Occipital lobe (tissue), 2 donors: ENCODE measurements around the gene HOGA1. TPM values are rescaled to one million over a fixed set of nuclear protein-coding genes. Genes with fewer than 3 reads are reported as not detected.

Source experiments
- DNase-seq: peaks from one replicate; lab custom pipeline; 2025; lab: John Stamatoyannopoulos, UW
- total RNA-seq: library from RNA; depleted of rRNA; stranded (reverse); fragments of >200 nt; gene quantifications from one replicate; pipeline ENCODE4 v1.2.3, GENCODE V29; 2014

The HOGA1 gene
- total RNA-seq, 1 donor from 2014 or later: 0.62 TPM

DNA sequence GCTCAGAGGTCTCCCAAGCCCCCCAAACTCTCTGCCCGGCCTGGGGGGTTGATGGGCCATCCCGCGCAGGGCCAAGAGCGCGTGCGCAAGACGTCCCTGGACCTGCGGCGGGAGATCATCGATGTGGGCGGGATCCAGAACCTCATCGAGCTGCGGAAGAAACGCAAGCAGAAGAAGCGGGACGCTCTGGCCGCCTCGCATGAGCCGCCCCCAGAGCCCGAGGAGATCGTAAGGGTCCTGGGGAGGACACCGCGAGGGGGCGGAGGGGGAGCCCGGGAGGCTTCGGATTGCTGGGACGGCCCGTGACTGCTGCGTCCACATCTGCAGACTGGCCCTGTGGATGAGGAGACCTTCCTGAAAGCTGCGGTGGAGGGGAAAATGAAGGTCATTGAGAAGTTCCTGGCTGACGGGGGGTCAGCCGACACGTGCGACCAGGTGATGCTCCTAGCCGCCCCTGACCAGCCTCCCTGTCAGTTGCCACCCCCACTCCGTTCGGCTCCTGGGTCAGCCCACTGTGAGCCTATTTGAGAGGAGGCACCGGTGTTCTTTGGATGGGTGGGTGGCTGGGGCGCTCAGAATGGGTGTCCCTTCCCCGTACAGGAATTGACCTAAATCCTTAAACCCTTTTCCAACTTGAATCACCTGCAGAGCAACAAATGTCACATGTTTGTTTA, 5.9 kb upstream of the HOGA1 start:
- no peak for DNase-seq

DNA sequence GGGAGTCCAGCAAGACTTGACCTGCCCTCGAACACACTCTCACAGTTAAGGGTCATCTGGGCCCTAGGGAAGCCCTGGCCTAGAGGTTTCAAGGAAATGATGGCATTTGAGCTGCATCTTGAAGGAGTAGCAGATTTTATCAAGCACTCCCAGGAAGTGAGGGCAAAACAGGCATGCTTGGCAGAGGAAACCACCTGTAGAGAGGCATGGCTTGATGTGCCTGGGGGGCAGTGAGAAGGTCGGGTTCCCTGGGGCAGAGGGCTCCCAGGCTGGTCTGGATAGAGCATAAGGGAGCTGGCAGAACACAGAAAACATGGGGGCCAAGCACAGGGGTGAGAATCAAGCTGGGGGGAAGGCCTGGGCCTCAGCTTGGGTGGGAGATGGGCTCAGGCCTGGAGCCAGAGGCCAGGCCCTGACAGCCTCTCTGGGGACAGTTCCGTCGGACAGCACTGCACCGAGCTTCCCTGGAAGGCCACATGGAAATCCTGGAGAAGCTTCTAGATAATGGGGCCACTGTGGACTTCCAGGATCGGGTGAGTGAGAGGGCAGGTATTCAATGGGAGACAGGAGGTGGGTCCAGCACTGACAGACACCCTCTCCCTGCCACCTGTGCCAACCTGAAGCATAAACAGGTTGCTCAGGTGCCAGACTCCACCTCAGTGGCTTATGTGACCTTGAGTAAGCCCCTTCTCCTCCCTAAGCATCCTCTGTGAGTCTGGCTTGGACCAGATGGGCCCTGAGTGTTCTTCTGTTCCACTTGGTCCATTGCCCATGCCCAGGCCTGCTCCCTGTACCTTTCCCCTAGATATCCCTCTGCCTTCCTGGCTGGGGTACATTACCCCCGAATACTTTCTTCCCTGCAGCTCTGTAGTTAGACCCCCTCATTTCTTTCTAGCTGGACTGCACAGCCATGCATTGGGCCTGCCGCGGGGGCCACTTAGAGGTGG, 3.5 kb upstream of the HOGA1 start:
- no peak for DNase-seq

DNA sequence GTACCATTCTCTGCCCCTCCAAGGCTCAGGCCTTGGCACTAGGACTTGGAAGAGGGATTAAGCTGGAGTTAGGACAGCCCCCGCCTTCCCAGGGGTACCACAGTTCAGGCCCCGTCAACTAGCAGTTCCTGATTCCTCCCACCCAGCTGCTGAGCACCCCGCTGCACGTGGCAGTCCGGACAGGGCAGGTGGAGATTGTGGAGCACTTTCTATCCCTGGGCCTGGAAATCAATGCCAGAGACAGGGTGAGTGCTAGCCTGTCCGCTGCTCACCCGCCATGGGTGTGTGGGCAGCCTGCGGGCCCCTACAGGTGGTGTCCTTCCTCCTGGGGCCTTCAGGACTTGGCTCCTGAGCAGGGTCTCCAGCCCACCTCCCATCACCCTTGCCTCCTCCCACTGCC, 2.0 kb upstream of the HOGA1 start:
- no peak for DNase-seq

DNA sequence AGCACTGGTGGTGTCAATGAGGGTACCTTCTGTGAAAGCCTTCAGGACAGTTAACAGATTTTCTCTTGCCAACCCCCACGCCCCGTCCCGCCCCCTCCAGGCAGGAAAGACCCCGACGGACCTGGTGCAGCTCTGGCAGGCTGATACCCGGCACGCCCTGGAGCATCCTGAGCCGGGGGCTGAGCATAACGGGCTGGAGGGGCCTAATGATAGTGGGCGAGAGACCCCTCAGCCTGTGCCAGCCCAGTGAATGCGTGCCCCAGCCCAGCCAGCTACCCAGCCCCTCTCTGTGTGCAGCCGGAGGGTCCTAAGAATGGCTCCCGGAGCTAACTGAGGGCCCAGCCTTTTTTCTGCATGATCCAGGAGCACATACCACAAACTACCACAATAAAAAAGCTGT, 713 bp upstream of the HOGA1 start:
- DNase-seq: no peak

DNA sequence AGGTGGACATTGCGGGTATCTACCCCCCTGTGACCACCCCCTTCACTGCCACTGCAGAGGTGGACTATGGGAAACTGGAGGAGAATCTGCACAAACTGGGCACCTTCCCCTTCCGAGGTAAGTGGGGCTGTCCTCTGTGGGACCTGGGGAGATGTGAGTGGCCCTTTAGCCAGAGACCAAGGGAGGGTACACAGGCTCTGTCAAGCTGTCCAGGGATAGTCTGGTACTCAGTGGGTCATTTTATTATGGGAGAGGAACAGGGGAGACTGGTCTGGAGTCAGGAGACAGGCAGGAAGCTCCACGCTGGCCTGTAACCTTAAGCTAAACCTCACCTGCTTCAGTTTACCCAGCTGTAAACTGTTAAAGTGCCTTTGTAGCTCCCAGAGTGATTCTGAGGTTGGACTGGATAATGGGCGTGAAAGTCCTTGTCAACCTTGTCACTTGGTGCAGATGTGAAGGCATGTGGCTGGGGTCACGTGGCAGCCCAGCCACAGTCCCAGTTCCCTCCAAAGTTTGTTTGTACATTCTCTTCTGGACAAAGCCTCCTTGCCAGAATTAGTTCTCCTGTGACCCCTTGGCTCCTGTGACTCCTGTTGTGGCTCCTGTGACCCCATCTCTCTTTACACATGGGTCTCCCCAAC, 729 bp downstream of the HOGA1 start:
- no peak for DNase-seq

DNA sequence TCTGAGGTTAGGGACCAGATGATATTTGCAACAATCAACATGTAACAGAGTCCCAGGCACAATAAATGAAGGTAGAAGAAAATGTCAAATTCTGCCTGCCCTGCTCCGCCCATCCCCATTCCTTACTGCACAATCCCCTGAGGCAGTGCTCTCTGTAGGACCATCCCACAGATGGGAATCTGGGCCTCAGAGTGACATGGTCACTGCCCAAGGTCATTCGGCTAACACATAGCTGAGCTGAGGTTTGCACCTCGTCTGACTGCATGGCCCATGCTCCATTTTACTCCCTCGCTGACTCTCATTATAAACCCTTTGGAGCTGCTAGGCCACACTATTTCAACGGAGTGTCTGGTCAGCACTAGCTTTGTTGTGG, 1.2 kb downstream of the HOGA1 start:
- no peak for DNase-seq

DNA sequence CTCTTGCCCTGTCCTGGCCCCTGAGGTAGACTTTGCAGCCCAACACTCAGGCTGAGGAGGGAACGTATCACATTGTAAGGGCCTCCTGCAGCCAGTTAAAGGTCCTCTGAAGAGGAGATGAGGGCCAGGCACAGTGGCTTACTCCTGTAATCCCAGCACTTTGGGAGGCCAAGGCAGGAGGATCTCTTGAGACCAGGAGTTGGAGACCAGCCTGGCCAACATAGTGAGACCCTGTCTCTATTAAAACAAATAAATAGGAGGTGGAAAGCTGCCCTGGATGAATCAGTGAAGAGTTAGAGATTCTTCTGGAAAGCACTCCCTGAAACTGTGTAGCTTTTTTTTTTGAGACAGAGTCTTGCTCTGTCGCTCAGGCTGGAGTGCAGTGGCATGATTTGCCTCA, 3.0 kb downstream of the HOGA1 start:
- no peak for DNase-seq

DNA sequence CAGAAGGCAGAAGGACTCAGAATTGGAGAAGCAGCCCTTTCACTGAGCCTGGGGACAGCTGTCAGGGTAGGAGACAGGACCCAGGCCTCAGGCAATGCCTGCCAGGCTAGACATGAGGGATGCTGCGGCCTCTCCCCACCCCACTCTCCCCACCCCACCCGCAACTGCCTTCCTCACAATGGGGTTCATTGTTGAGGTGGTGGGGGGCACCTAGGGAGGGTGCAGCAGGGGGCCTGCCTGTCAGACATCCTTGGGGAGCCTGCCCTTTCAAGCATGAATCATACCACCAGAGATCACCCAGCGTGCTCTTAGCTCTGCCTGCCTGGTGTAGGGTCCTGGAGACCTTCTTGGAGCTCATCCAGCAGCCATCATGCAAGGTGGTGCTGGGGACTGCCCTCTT, 5.3 kb downstream of the HOGA1 start, which contains the start of gene C10orf62:
C10orf62 (plus strand) TSS at position 243 of the 400 bp plus-strand sequence. CDS start 177 bp downstream, outside the sequence.
- DNase-seq: no peak

DNA sequence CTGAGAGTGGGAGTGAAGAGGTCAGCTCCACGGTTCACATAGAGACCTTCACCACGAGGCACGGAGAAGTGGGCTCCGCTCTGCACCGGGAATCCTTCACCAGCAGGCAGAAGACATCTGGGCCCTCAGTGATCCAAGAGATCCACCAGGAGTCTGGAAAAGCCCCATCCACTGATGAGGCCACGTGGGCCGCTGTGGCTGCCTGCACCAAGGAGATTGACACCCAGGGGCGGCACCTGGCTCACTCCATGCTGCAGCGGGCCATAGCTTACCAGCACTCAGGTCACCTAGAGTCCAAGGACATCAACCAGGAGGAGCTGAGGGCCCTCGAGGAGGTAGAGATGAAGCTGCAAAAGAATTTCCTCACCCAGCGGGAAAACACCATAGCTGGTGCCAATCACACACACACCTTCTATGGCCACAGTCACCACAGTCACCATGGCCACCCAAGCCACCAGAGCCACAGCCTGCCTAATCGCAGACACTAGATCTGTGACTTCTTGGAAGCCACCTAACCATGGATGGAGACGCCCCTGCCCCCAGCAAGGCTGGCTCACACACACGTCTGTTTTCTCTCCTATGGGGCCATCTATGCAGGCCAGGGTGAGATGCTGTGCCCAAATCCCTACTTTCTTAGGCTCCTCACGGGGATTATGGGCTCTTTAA, 6.0 kb downstream of the HOGA1 start:
- no peak for DNase-seq

DNA sequence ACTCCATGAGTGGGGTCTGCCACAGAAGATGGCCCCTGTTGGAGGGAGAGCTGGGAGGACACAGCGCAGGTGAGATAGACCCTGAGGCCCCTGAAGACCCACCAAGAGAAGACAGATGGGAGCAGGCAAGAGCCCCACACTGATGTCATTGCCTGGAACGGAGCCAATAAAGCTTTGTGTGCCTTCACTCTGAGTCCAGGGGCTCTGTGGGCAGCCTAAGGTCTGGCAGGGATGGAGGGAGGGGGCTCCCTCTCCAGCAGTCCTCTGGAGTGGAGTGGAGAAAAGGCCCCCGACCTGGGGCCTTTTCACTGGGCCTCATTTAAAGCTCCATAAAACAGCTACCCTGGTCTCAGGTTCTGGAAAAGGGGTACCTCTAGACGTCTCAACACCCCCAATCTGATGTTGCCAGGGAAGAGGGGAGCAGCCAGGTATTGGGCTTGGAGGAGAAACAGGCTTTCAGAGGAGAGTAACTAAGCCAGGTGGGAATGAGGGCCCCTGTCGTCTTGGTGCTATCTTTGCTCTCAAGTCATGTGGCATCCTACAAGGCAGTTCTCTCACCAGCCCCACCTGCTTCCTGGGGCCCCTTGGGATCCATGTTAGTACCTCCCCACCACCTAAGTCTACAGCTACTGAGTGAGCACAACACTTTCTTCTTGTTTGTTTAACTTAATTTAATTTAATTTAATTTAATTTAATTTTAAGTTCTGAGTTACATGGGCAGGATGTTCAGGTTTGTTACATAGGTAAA, 6.7 kb downstream of the HOGA1 start:
- DNase-seq: no peak

DNA sequence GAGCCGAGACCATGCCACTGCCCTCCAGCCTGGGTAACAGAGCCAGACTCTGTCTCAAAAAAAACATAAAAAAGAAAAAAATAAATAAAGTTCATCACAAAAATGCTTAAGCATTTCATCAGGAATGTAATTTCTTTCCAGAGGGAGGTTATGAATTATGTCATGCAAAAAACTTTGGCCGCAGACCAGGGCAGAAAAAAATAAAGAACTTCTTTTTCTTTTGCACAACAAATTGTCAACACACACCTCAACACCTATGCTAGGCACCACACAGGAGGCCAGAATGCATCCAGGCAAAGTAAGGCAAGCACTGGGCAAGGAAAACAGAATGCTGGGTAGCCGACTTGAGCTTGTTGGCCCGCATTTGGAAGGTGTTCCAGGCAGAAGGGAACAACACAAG, 9.2 kb downstream of the HOGA1 start:
- DNase-seq: no peak

DNA sequence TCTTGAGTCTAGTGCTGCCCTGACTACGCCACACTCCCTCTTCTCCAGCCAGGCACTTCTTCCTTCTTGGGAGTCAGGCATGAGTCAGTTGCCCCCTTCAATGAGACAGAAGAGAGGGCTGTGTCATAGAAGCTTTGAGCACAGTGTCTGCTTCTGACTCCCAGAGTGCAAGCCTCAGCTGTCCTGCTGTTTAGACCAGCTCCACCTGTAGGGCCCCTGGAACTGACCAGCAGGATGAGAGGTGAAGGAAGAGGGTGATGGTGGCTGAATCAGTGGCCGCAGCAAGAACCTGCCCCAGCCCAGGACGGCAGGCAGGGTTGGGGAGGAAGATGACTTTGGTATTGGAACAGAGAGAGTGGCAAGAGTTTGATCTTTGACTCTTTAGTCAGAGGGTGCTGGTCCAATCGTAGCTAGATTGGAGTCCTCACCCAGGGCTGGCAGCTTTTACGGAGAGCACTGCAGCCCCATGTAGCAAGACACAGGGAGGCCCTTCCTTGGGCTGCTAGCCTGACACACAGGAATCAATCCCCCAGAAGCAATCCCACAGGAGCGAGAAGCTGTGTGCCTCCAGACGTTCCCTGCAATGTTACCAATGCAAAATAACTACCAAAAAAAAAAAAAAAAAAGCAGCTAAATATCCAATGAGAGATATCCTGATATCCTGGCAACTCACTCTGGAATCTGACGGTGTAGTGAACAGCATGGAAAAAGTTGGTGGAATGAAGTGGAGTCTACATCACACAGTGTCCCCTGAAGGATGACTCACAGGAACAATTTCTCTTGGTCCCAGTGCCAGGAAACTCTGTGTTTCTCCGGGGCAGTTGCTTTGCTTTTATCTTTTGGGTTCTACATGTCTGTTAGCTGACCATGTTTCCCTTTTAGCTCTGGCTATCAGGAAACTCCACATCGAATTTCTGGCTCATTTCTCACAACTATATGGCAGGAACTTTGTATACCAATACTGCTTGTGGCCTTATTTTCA, 12.2 kb downstream of the HOGA1 start:
- peak; percentile 31 for DNase-seq

DNA sequence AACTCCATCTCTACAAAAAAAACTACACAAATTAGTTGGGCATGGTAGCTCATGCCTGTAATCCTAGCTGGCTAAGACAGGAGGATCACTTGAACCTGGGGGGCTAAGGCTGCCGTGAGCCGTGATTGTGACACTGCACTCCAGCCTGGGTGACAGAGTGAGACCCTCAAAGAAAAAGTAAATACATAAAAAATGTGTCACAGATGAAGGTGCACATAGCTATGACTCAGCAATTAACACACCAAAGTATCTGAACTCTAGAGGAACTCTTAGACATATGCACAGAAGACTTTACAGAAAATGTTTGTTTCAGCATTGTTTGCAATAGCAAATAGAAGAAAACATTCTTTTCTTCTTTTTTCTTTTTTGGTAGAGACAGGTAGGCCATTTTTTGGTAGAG, 13.6 kb downstream of the HOGA1 start:
- no peak for DNase-seq

DNA sequence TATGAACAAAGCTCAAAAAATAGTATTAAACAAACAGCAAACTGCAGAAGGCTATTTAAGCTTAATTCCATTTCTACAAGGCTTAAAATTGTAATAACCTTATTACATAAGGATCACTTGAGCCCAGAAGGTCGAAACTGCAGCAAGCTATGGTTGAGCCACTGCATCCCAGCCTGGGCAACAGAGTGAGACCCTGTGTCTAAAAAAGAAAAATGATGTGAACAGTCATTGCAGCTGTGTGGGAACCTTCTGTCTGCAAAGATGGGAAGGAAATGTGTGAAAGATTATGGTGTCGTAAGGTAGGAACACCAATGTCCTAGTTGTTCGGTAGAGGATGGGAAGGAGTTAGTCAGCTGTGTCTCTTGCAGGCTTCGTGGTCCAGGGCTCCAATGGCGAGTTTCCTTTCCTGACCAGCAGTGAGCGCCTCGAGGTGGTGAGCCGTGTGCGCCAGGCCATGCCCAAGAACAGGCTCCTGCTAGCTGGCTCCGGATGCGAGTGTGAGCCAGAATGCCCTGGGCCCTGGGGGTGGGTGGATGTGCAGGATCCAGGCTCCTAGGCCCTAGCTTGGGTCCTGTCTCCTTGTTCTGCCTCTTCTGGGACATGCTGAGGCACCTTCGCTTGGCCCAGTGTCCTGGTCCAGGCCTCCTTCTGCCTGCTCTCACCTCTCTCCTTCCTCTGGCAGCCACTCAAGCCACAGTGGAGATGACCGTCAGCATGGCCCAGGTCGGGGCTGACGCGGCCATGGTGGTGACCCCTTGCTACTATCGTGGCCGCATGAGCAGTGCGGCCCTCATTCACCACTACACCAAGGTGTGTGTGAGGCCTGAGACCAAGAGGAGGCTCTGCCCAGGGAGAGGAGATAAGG, 14.4 kb downstream of the HOGA1 start:
- no peak for DNase-seq

DNA sequence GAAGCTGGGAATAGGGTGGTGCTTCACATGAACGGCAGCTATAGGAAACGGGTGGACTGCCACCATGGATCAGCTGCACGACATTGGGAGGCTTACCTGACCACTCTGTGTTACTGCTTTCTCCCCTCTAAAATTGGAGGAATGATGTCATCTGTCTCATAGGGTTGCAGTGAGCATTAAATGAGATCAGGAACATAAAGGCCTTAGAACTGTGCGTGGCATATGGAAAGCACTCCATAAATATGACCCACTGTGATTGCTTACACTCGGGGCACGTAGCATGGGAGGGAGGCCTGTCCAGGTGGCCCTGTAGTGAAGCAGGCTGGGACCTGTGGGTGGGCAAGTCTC, 15.1 kb downstream of the HOGA1 start:
- no peak for DNase-seq

DNA sequence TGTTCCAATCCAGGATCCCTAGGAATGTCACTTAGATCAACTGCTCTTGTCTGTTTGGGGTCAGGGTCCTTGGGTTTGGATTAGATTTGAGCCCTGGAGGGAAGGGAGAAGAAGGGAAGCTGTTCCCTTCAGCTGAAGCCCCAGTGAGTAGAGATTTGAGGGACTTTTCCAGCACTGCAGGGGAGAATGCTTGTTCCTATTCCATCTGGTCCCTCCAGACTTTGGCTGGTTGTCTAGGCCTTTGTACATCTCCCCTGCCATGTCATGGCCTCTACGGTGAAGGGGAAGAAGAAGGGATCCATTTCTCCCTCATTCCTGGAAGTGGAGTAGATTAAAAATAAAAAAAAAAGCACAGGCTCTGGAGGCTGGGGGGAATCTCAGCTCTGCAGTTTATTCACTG, 16.4 kb downstream of the HOGA1 start:
- no peak for DNase-seq

DNA sequence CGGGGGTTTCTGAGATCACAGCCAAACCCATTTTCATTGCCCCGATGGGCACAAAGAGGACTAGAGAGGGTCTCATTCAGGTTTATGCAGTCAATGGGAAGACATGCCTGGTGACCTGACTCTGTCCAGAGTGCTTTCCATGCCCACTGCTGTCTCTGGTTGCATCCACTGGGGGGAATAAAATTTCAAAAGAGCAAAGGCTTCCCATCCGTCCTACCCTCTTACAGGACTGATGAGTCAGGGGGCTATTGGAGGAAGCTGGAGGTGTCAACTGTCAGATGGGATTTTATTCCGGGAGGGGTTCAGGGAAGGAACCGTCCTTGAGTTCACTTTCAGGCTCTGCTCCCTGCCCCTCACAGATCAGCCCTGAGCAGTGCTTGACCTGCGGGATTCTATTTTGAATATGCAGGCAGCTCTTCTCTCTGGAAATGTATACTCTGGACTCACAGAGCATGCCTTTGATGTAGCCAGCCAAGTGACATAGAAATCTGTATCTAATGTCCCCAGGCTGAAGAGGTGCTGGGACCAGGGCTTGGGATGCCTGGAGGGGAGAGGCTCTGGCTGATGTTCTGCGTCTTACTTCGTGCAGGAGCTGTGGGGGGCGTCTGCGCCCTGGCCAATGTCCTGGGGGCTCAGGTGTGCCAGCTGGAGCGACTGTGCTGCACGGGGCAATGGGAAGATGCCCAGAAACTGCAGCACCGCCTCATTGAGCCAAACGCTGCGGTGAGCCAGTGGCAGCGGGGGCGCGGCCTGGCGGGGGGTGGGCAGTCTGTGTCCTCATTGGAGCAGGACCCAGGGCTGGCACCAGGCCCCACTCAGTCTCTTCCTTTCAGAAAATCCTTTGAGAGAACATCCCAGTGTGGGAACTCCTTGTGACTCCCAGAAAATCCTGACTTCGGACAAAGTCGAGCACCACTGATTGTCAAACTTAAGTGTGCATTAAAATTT, 17.4 kb downstream of the HOGA1 start:
- no peak for DNase-seq
